UCSD-AML1 (cell line): ENCODE measurements around the gene ANKLE1.

Source experiments
- DNase-seq: peaks from one replicate; lab custom pipeline; 2025; ENCODE audit not compliant: unreplicated experiment; lab: John Stamatoyannopoulos, UW

The ANKLE1 gene

GRCh38 chr19:17281391-17282304 is at the start of gene ANKLE1:
ANKLE1 (plus strand) TSS chr19:17281901; CDS start chr19:17281921, 20 bp downstream.
- DNase-seq: no peak

GRCh38 chr19:17232258-17232657 is 49.4 kb upstream of the ANKLE1 start:
- DNase-seq: no peak

GRCh38 chr19:17234911-17235299 is 46.8 kb upstream of the ANKLE1 start:
- DNase-seq: peak; percentile 71

GRCh38 chr19:17235300-17235970 is 46.3 kb upstream of the ANKLE1 start:
- DNase-seq: peak; percentile 86

GRCh38 chr19:17235971-17236777 is 45.5 kb upstream of the ANKLE1 start:
- DNase-seq: no peak

GRCh38 chr19:17236811-17237543 is 44.7 kb upstream of the ANKLE1 start:
- DNase-seq: no peak

GRCh38 chr19:17237747-17238706 is 43.7 kb upstream of the ANKLE1 start:
- DNase-seq: no peak

GRCh38 chr19:17240062-17240752 is 41.5 kb upstream of the ANKLE1 start:
- DNase-seq: no peak

- DNase-seq: no peak
Measured at GRCh38 chr19:17240826-17241399, 40.8 kb upstream of the ANKLE1 start.

- DNase-seq: no peak
Measured at GRCh38 chr19:17242431-17243208, 39.1 kb upstream of the ANKLE1 start.

- no peak for DNase-seq
Measured at GRCh38 chr19:17243211-17243829, 38.4 kb upstream of the ANKLE1 start.

GRCh38 chr19:17243830-17244617 is 37.7 kb upstream of the ANKLE1 start:
- DNase-seq: no peak

GRCh38 chr19:17244618-17245534 is 36.8 kb upstream of the ANKLE1 start:
- no peak for DNase-seq

GRCh38 chr19:17245535-17245984 is 36.1 kb upstream of the ANKLE1 start, which contains the start of gene NR2F6:
NR2F6 (minus strand) TSS chr19:17245919; CDS start chr19:17245220, 699 bp downstream.
- DNase-seq: no peak

- DNase-seq: no peak
Measured at GRCh38 chr19:17246681-17247425, 34.8 kb upstream of the ANKLE1 start.
